ENCODE measurements around the gene FMNL3. TPM values are rescaled to one million over a fixed set of nuclear protein-coding genes. Genes with fewer than 3 reads are reported as not detected.

The FMNL3 gene
- total and polyA plus RNA-seq, 2 of the 13 experiments (the other 11 are each of a cell fraction or from before 2014, with no cell fraction given): 0.44 to 1.1 TPM

DNA sequence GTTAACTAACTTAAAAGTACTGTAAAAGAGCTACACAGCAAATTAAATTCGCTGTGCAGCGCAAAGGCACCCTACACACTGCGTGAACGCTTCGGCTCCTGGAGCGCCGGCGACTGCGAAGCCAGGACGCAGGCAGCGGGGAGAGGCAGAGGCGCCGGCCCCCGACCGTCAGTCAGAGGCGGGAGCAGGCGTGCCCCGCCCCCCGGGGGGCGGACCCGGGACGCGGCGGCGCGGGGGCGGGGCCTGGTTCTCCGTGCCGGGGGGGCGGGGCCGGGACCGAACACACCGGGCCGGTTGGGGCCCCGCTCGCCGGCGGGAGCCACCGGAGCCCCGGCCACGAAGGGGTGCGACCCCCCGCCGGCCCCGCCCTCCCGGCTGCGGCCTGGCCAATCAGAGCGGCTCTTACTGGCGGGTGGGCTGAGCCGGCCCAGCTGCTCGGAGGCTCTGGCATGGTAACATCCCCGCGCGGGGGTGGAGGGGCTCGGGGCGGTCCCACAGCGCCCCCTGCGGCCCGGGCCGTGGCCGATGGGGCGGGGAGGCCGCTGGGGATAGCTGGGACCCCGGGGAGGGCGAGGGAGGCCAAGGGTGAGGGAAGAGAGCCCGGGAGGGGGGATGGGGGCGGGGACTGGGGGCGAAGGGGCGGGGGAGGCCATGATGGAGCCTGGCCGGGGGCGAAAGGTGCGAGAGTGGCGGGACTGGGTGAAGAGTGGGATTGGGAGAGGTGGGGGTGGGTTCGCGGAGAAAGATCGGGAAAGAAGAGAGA, 83.9 kb downstream of the FMNL3 start, which contains the start of gene PRPF40B (continued):
- TF ChIP-seq ZNF496 (CRISPR knock-in tag; IDR thresholded peaks at IDR 0.05; ENCODE audit: insufficient replicate concordance) (no peak), TAF15 (IDR thresholded peaks at IDR 0.05; ENCODE audit: low read depth, low read length, poor library complexity, severe bottlenecking) (no peak), SP5 (CRISPR knock-in tag; IDR thresholded peaks at IDR 0.05; ENCODE audit: borderline replicate concordance, low read depth) (peak; percentile 76; the same call in 1 of the 2 replicates), ZFAT (CRISPR knock-in tag; conservative IDR thresholded peaks at IDR 0.05) (no peak), JUN (CRISPR knock-in tag; IDR thresholded peaks at IDR 0.05) (no peak), ZNF282 (IDR thresholded peaks at IDR 0.05; ENCODE audit: partially characterized antibody) (no peak), ZBTB20 (CRISPR knock-in tag; IDR thresholded peaks at IDR 0.05; ENCODE audit: borderline replicate concordance, low read depth) (no peak), SAFB2 (CRISPR knock-in tag; IDR thresholded peaks at IDR 0.05; ENCODE audit: borderline replicate concordance, low read depth) (no peak; the same call in 1 of the 2 replicates), KLF16 (CRISPR knock-in tag; IDR thresholded peaks at IDR 0.05) (peak in 1 of 2 experiments; percentile 33; a peak in 2 of 4 replicates), ZFP1 (CRISPR knock-in tag; IDR thresholded peaks at IDR 0.05) (no peak), ZNF839 (CRISPR knock-in tag; IDR thresholded peaks at IDR 0.05; ENCODE audit: borderline replicate concordance) (no peak), ZZZ3 (CRISPR knock-in tag; IDR thresholded peaks at IDR 0.05; ENCODE audit: borderline replicate concordance) (no peak), HHEX (CRISPR knock-in tag; IDR thresholded peaks at IDR 0.05) (no peak), ZNF3 (CRISPR knock-in tag; IDR thresholded peaks at IDR 0.05) (no peak), PRMT3 (CRISPR knock-in tag; IDR thresholded peaks at IDR 0.05; ENCODE audit: borderline replicate concordance, low read depth) (no peak)
- TF ChIP-seq, protein P1, sequence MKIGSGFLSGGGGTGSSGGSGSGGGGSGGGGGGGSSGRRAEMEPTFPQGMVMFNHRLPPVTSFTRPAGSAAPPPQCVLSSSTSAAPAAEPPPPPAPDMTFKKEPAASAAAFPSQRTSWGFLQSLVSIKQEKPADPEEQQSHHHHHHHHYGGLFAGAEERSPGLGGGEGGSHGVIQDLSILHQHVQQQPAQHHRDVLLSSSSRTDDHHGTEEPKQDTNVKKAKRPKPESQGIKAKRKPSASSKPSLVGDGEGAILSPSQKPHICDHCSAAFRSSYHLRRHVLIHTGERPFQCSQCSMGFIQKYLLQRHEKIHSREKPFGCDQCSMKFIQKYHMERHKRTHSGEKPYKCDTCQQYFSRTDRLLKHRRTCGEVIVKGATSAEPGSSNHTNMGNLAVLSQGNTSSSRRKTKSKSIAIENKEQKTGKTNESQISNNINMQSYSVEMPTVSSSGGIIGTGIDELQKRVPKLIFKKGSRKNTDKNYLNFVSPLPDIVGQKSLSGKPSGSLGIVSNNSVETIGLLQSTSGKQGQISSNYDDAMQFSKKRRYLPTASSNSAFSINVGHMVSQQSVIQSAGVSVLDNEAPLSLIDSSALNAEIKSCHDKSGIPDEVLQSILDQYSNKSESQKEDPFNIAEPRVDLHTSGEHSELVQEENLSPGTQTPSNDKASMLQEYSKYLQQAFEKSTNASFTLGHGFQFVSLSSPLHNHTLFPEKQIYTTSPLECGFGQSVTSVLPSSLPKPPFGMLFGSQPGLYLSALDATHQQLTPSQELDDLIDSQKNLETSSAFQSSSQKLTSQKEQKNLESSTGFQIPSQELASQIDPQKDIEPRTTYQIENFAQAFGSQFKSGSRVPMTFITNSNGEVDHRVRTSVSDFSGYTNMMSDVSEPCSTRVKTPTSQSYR (CRISPR knock-in tag; IDR thresholded peaks at IDR 0.05; ENCODE audit: borderline replicate concordance): no peak
- TF ChIP-seq, protein P2, sequence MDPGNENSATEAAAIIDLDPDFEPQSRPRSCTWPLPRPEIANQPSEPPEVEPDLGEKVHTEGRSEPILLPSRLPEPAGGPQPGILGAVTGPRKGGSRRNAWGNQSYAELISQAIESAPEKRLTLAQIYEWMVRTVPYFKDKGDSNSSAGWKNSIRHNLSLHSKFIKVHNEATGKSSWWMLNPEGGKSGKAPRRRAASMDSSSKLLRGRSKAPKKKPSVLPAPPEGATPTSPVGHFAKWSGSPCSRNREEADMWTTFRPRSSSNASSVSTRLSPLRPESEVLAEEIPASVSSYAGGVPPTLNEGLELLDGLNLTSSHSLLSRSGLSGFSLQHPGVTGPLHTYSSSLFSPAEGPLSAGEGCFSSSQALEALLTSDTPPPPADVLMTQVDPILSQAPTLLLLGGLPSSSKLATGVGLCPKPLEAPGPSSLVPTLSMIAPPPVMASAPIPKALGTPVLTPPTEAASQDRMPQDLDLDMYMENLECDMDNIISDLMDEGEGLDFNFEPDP (CRISPR knock-in tag; conservative IDR thresholded peaks at IDR 0.05): no peak
- TF ChIP-seq, protein P3, sequence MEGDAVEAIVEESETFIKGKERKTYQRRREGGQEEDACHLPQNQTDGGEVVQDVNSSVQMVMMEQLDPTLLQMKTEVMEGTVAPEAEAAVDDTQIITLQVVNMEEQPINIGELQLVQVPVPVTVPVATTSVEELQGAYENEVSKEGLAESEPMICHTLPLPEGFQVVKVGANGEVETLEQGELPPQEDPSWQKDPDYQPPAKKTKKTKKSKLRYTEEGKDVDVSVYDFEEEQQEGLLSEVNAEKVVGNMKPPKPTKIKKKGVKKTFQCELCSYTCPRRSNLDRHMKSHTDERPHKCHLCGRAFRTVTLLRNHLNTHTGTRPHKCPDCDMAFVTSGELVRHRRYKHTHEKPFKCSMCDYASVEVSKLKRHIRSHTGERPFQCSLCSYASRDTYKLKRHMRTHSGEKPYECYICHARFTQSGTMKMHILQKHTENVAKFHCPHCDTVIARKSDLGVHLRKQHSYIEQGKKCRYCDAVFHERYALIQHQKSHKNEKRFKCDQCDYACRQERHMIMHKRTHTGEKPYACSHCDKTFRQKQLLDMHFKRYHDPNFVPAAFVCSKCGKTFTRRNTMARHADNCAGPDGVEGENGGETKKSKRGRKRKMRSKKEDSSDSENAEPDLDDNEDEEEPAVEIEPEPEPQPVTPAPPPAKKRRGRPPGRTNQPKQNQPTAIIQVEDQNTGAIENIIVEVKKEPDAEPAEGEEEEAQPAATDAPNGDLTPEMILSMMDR (CRISPR knock-in tag; IDR thresholded peaks at IDR 0.05): peak; percentile 78
